HG03520 (cell line): ENCODE data around the gene RNASEH2A.

Source experiments
- ATAC-seq: cut with Tn5 transposase; IDR thresholded peaks from one replicate; pipeline ENCODE4 v1.9.1; 2021; ENCODE audit warnings: mild to moderate bottlenecking, moderate library complexity; ENCODE audit not compliant: unreplicated experiment

RNASEH2A gene

GRCh38 chr19:12782424-12783290 is 23.7 kb upstream of the RNASEH2A start:
- ATAC-seq = peak; percentile 38

- no peak for ATAC-seq
Measured at GRCh38 chr19:12783291-12783848, 23.0 kb upstream of the RNASEH2A start.

GRCh38 chr19:12783849-12784393 is 22.5 kb upstream of the RNASEH2A start:
- no peak for ATAC-seq

GRCh38 chr19:12784394-12784870 is 22.0 kb upstream of the RNASEH2A start:
- no peak for ATAC-seq

- no peak for ATAC-seq
Measured at GRCh38 chr19:12784871-12785430, 21.4 kb upstream of the RNASEH2A start.

GRCh38 chr19:12785431-12786031 is 20.9 kb upstream of the RNASEH2A start:
- ATAC-seq = no peak

GRCh38 chr19:12786141-12786870 is 20.1 kb upstream of the RNASEH2A start:
- ATAC-seq = no peak

GRCh38 chr19:12786952-12787351 is 19.4 kb upstream of the RNASEH2A start:
- ATAC-seq = no peak

GRCh38 chr19:12787458-12787857 is 18.9 kb upstream of the RNASEH2A start:
- no peak for ATAC-seq

- no peak for ATAC-seq
Measured at GRCh38 chr19:12788042-12788681, 18.2 kb upstream of the RNASEH2A start.

GRCh38 chr19:12788682-12789097 is 17.7 kb upstream of the RNASEH2A start:
- no peak for ATAC-seq

- ATAC-seq = no peak
Measured at GRCh38 chr19:12789098-12789903, 17.1 kb upstream of the RNASEH2A start.

GRCh38 chr19:12789904-12790619 is 16.3 kb upstream of the RNASEH2A start:
- peak; percentile 39 for ATAC-seq

GRCh38 chr19:12790628-12791344 is 15.6 kb upstream of the RNASEH2A start:
- no peak for ATAC-seq

- peak; percentile 29 for ATAC-seq
Measured at GRCh38 chr19:12791345-12792050, 14.9 kb upstream of the RNASEH2A start, which contains the start of gene JUNB. Gene JUNB, plus strand, starts transcription at chr19:12791486. Its CDS starts 286 bp downstream, at chr19:12791772.

GRCh38 chr19:12792051-12792852 is 14.1 kb upstream of the RNASEH2A start:
- ATAC-seq = no peak
